ENCODE results near the gene FAM174B.

GRCh38 chr15:92614301-92614700 lies 41.3 kb downstream of the FAM174B start:
- TF ChIP-seq POLR2A (IDR thresholded peaks at IDR 0.05; ENCODE audit: extremely low read depth, insufficient read length) = no peak
- TF ChIP-seq, protein P1, sequence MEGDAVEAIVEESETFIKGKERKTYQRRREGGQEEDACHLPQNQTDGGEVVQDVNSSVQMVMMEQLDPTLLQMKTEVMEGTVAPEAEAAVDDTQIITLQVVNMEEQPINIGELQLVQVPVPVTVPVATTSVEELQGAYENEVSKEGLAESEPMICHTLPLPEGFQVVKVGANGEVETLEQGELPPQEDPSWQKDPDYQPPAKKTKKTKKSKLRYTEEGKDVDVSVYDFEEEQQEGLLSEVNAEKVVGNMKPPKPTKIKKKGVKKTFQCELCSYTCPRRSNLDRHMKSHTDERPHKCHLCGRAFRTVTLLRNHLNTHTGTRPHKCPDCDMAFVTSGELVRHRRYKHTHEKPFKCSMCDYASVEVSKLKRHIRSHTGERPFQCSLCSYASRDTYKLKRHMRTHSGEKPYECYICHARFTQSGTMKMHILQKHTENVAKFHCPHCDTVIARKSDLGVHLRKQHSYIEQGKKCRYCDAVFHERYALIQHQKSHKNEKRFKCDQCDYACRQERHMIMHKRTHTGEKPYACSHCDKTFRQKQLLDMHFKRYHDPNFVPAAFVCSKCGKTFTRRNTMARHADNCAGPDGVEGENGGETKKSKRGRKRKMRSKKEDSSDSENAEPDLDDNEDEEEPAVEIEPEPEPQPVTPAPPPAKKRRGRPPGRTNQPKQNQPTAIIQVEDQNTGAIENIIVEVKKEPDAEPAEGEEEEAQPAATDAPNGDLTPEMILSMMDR (IDR thresholded peaks at IDR 0.05; ENCODE audit: low read depth, low read length) = no peak

Data from NB4 (cell line).